HAP-1 (cell line): ENCODE measurements around the gene RPGRIP1.
"Not testable (repeated sequence)": the region's sequence is repeated elsewhere in the genome, so short reads cannot be mapped to it uniquely, and the experiment has no call there.

Experiments used
- DNase-seq, 2 experiments: peaks; one replicate each; pipeline ENCODE4 v3.0.0-alpha.2; 2016 to 2020; ENCODE audit warnings: low spot score in 2 of 2
- H3K27me3 ChIP-seq: fragments of 250-450 bp; sonication (Bioruptor Pico); 2 replicates; pipeline ENCODE4 v1.5.1; 2020; ENCODE audit warnings: low read depth, mild to moderate bottlenecking, moderate library complexity
- H3K36me3 ChIP-seq: fragments of 250-450 bp; sonication (Bioruptor Pico); replicated peaks from 2 replicates; pipeline ENCODE4 v1.5.1; 2020; ENCODE audit warnings: mild to moderate bottlenecking
- H3K4me1 ChIP-seq: fragments of 250-450 bp; sonication (Bioruptor Pico); 2 replicates; pipeline ENCODE4 v1.5.1; 2020; ENCODE audit warnings: mild to moderate bottlenecking
- H3K4me3 ChIP-seq: fragments of 250-450 bp; sonication (Bioruptor Pico); 2 replicates; pipeline ENCODE4 v1.5.1; 2020; ENCODE audit warnings: mild to moderate bottlenecking, moderate library complexity
- H3K9me3 ChIP-seq: fragments of 250-450 bp; sonication (Bioruptor Pico); 2 replicates; pipeline ENCODE4 v1.5.1; 2020; ENCODE audit warnings: mild to moderate bottlenecking, moderate library complexity
- in situ Hi-C: fragments of 300-500 bp; cut with MboI; formaldehyde crosslinking; loops from 3 replicates; pipeline ENCODE4 v1.14.3; 2020; ENCODE audit warnings: low sequenced_read_pairs, inconsistent platforms, mixed read lengths

RPGRIP1 gene

GRCh38 chr14:21267886-21268616 is 11.8 kb upstream of the RPGRIP1 start:
- no peak for DNase-seq
- Histone ChIP-seq H3K9me3 (no peaks in the 10 kb centered on the region), H3K4me3 (peak overlapping the region; percentile 86), H3K36me3 (peaks cover 60% of the 10 kb centered on the region), H3K27me3 (no peaks in the 10 kb centered on the region), H3K4me1 (peaks cover 34% of the 10 kb centered on the region)
- in situ Hi-C loops = no loop called here

- peak overlapping the region; percentile 86 for H3K4me3 ChIP-seq
- DNase-seq = peak; percentile 62 to 67
- in situ Hi-C loops = no loop called here
These were observed 11.1 kb upstream of the RPGRIP1 start for GRCh38 chr14:21268617-21269251.

DNA sequence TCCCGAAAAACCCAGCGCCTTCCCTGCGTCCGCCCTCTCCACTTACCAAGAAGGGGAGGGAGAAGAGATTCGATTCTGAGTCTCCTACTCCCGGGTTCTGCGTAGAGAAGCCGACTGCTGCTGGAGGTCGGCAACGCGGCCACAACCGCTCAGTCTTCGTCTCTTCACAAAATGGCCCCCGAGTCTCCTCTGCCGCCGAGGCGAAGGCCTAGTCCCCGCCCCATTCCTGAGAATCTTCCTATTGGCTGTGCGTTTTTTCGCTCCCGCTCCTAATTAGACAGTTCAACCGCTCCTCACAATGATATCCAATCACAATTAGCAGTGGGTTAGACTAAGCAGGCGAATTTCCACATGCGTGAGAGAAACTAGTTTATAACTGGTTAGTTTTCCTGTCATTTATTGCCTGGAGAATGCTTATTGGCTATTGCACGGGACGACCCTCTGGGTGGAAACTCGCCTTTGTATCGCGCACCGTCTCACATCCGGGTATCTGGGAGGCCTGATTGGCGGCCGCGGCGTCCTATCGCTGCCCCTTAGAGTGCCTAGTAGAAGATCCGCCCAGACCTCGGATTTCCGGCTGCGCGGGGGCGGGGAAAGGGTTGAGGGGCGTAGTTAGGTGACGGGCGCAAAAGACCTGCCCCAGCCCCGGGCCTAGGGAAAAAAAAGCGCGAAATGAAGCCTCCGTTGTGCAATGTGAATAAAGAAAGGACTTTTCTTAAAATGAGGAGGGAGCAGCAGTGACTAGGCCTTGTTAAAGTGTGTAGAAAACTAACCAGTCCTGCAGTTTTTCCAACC is 10.4 kb upstream of the RPGRIP1 start, which contains the start of gene HNRNPC:
TSS of gene HNRNPC (minus strand) at position 191 of the 795 bp plus-strand sequence. CDS start 35,249 bp downstream, outside the sequence.
- H3K4me1 ChIP-seq = peaks cover 25% of the 10 kb centered on the region
- peaks cover 46% of the 10 kb centered on the region for H3K36me3 ChIP-seq
- H3K4me3 ChIP-seq = peak within 1 kb of the TSS; percentile 86
- H3K9me3 ChIP-seq = no peaks in the 10 kb centered on the region
- DNase-seq = peak; percentile 99 to 100
- H3K27me3 ChIP-seq = no peaks in the 10 kb centered on the region
- in situ Hi-C loops = no loop called here

More at GRCh38 chr14:21268617-21269251, 11.1 kb upstream of the RPGRIP1 start:
- Histone ChIP-seq H3K9me3 (no peaks in the 10 kb centered on the region), H3K4me1 (peaks cover 31% of the 10 kb centered on the region), H3K27me3 (no peaks in the 10 kb centered on the region), H3K36me3 (peaks cover 53% of the 10 kb centered on the region)

DNA sequence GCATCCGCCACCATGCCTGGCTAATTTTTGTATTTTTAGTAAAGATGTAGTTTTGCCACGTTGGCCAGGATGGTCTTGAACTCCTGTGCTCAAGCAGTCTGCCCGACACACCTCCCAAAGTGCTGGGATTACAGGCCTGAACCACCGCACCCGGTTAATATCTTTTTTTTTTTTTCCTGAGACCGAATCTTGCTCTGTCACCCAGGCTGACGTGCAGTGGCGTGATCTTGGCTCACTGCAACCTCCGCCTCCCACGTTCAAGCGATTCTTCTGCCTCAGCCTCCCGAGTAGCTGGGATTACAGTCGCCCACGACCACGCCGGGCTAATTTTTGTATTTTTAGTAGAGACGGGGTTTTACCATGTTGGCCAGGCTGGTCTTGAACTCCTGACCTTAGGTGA is 7.2 kb upstream of the RPGRIP1 start:
- DNase-seq, H3K9me3 ChIP-seq, H3K4me1 ChIP-seq, H3K4me3 ChIP-seq, H3K27me3 ChIP-seq, in situ Hi-C loops: not testable (repeated sequence)
- H3K36me3 ChIP-seq = peaks cover 15% of the 10 kb centered on the region

- in situ Hi-C loops = no loop called here
- no peaks in the 10 kb centered on the region for H3K9me3 ChIP-seq
- no peaks in the 10 kb centered on the region for H3K4me1 ChIP-seq
- DNase-seq = no peak
- H3K27me3 ChIP-seq = no peaks in the 10 kb centered on the region
- H3K4me3 ChIP-seq = no peak overlapping the region
- no peaks in the 10 kb centered on the region for H3K36me3 ChIP-seq
These were observed 4.5 kb upstream of the RPGRIP1 start for GRCh38 chr14:21275261-21275858.

DNA sequence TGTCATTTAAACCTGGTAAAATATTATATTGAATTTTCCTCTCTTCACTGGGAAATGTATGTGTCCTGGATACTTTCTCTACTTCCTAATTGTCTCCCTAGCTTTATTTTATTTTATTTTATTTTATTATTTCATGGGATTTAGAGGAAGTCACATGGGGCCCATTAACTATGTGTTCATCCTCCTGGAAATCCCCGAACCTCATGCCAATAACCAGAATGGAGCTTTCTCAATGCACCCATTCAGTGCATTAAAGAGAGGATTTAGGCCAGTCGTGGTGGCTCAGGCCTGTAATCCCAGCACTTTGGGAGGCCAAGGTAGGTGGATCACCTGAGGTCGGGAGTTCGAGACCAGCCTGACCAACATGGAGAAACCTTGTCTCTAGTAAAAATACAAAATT is 1.3 kb upstream of the RPGRIP1 start:
- DNase-seq = no peak
- Histone ChIP-seq H3K4me1 (no peaks in the 10 kb centered on the region), H3K9me3 (no peaks in the 10 kb centered on the region), H3K4me3 (no peak overlapping the region), H3K36me3 (no peaks in the 10 kb centered on the region), H3K27me3 (no peaks in the 10 kb centered on the region)
- in situ Hi-C loops = no loop called here

DNA sequence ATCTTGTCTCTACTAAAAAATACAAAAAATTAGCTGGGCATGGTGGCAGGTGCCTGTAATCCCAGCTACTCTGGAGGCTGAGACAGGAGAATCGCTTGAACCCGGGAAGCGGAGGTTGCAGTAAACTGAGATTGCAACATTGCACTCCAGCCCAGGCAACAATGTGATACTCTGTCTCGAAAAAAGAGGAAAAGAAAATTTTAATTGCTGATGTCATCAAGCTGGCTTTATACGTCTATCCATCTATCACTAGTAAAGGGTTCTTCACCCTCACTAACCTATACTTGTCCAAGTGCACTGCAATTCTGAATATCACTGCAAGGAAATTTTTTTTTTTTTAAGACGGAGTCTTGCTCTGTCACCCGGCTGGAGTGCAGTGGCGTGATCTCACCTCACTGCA is 2.0 kb downstream of the RPGRIP1 start:
- H3K9me3 ChIP-seq, DNase-seq, H3K27me3 ChIP-seq, H3K4me3 ChIP-seq, in situ Hi-C loops, H3K4me1 ChIP-seq, H3K36me3 ChIP-seq: not testable (repeated sequence)

GRCh38 chr14:21286516-21286915 is 6.6 kb downstream of the RPGRIP1 start:
- DNase-seq, H3K9me3 ChIP-seq, H3K36me3 ChIP-seq, in situ Hi-C loops, H3K4me3 ChIP-seq, H3K27me3 ChIP-seq, H3K4me1 ChIP-seq: not testable (repeated sequence)

DNA sequence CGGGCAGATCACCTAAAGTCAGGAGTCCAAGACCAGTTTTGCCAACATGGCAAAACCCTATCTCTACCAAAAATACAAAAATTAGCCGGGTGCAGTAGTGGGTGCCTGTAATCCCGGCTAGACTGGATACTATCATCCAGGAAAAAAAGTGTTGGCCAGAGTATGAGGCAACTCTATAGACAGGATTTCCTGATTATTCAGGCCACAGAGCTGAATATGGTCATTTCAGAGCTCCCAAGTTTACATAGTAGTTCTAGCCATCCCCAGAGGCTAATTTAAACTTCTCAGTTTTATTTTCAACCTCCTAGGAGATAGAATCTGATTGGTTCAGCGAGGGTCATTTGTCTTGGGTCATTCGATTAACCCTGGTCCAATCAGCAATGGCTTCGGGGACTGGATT is 7.3 kb downstream of the RPGRIP1 start:
- Histone ChIP-seq H3K9me3 (no peaks in the 10 kb centered on the region), H3K27me3 (no peaks in the 10 kb centered on the region), H3K36me3 (no peaks in the 10 kb centered on the region), H3K4me1 (no peaks in the 10 kb centered on the region), H3K4me3 (no peak overlapping the region)
- in situ Hi-C loops = no loop called here
- DNase-seq = no peak

- H3K9me3 ChIP-seq, H3K4me3 ChIP-seq, H3K27me3 ChIP-seq, H3K36me3 ChIP-seq, DNase-seq, H3K4me1 ChIP-seq, in situ Hi-C loops: not testable (repeated sequence)
These were observed 14.1 kb downstream of the RPGRIP1 start for GRCh38 chr14:21294026-21294425.

DNA sequence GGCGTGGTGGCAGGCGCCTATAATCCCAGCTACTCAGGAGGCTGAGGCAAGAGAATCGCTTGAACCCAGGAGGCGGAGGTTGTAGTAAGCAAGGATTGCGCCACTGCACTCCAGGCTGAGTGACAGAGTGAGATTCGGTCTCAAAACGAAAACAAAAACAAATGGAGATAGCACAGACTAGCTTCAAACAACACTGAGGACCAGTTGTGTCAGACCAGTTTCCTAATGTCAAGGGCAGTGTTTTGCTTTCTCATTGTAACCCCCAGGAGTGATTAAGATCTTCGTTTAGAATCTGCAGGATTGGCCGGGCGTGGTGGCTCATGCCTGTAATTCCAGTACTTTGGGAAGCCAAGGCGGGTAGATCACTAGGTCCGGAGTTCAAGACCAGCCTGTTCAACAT is 18.5 kb downstream of the RPGRIP1 start:
- Histone ChIP-seq H3K4me3 (no peak overlapping the region), H3K9me3 (no peaks in the 10 kb centered on the region), H3K4me1 (peaks cover 10% of the 10 kb centered on the region), H3K36me3 (no peaks in the 10 kb centered on the region), H3K27me3 (no peaks in the 10 kb centered on the region)
- in situ Hi-C loops = no loop called here
- DNase-seq = no peak

GRCh38 chr14:21299562-21300130 is 19.8 kb downstream of the RPGRIP1 start:
- no peak overlapping the region for H3K4me3 ChIP-seq
- no peaks in the 10 kb centered on the region for H3K27me3 ChIP-seq
- peaks cover 10% of the 10 kb centered on the region for H3K4me1 ChIP-seq
- in situ Hi-C loops = no loop called here
- H3K9me3 ChIP-seq = no peaks in the 10 kb centered on the region
- no peak for DNase-seq
- no peaks in the 10 kb centered on the region for H3K36me3 ChIP-seq

DNA sequence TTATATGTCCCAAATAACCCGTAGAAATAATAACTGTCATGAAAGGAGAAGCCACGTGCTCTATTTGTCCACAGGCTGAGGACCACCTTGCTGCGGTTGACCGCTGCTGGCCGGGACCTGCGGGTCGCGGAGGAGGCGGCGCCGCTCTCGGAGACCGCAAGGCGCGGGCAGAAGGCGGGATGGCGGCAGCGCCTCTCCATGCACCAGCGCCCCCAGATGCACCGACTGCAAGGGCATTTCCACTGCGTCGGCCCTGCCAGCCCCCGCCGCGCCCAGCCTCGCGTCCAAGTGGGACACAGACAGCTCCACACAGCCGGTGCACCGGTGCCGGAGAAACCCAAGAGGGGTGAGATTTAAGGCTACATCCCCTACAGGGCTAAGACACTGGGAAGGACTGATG is 21.0 kb downstream of the RPGRIP1 start:
- in situ Hi-C loops = no loop called here
- no peaks in the 10 kb centered on the region for H3K27me3 ChIP-seq
- H3K36me3 ChIP-seq = no peaks in the 10 kb centered on the region
- no peaks in the 10 kb centered on the region for H3K9me3 ChIP-seq
- peak overlapping the region; percentile 17 for H3K4me3 ChIP-seq
- DNase-seq = peak in 1 of 2 experiments; percentile 62
- H3K4me1 ChIP-seq = peaks cover 10% of the 10 kb centered on the region
